Measurements from ENCODE around the gene UNC79. TPM values are rescaled to one million over a fixed set of nuclear protein-coding genes. Genes with fewer than 3 reads are reported as not detected.

The UNC79 gene
- total RNA-seq, 1 experiment from 2014 or later: 0.05 TPM

GRCh38 chr14:93747560-93747959 lies 316.8 kb downstream of the UNC79 start:
- no peak for ATAC-seq
- no TSS peak for BruUV-seq (replicated peaks)
- Histone ChIP-seq H3K27me3 (ENCODE audit: control insufficient read depth, insufficient read depth, low read length) (no peaks in the 10 kb centered on the region), H3K27ac (ENCODE audit: low read length) (no peak overlapping the region), H3K4me1 (ENCODE audit: control insufficient read depth, insufficient read depth, low read length) (no peaks in the 10 kb centered on the region), H3K9me3 (ENCODE audit: control insufficient read depth, insufficient read depth, low read depth, low read length) (no peaks in the 10 kb centered on the region), H3K36me3 (ENCODE audit: control insufficient read depth, insufficient read depth, low read length) (no peaks in the 10 kb centered on the region), H3K4me3 (ENCODE audit: low read depth in 2 of 2, low read length in 2 of 2) (no peak overlapping the region)
- ChIA-PET POLR2A (no interaction called here), CTCF (no interaction called here)
- TF ChIP-seq POLR2AphosphoS5 (IDR thresholded peaks at IDR 0.05; ENCODE audit: low read depth, low read length): no peak
- TF ChIP-seq SIN3A (IDR thresholded peaks at IDR 0.05; ENCODE audit: borderline replicate concordance, insufficient read depth, low read depth, low read length): no peak
- TF ChIP-seq TCF7L2 (IDR thresholded peaks at IDR 0.05; ENCODE audit: low read depth, low read length): no peak
- TF ChIP-seq REST (IDR thresholded peaks at IDR 0.05; ENCODE audit: insufficient read depth in 1 of 2, low read depth in 2 of 2, low read length in 1 of 2): no peak
- TF ChIP-seq CTCF (IDR thresholded peaks at IDR 0.05): no peak
- intact Hi-C loops (cut with micrococcal nuclease; ENCODE audit: unreplicated experiment): no loop called here
- no peak for DNase-seq (ENCODE audit: low read depth, low spot score)
- in situ Hi-C loops (cut with HindIII; ENCODE audit: low pct_unique_long_range_greater_than_20kb, low sequenced_read_pairs): no loop called here

GRCh38 chr14:93748208-93749075 lies 317.7 kb downstream of the UNC79 start:
- no peak for ATAC-seq
- H3K4me1 ChIP-seq (ENCODE audit: control insufficient read depth, insufficient read depth, low read length): no peaks in the 10 kb centered on the region
- no peaks in the 10 kb centered on the region for H3K36me3 ChIP-seq (ENCODE audit: control insufficient read depth, insufficient read depth, low read length)

More at GRCh38 chr14:93748208-93749075, 317.7 kb downstream of the UNC79 start:
- intact Hi-C loops (cut with micrococcal nuclease; ENCODE audit: unreplicated experiment) (no loop called here), in situ Hi-C loops (cut with HindIII; ENCODE audit: low pct_unique_long_range_greater_than_20kb, low sequenced_read_pairs) (no loop called here)
- Histone ChIP-seq H3K27ac (ENCODE audit: low read length) (no peak overlapping the region), H3K4me3 (ENCODE audit: low read depth in 2 of 2, low read length in 2 of 2) (no peak overlapping the region), H3K27me3 (ENCODE audit: control insufficient read depth, insufficient read depth, low read length) (no peaks in the 10 kb centered on the region), H3K9me3 (ENCODE audit: control insufficient read depth, insufficient read depth, low read depth, low read length) (no peaks in the 10 kb centered on the region)
- CTCF ChIA-PET: no interaction called here
- POLR2A ChIA-PET: no interaction called here
- no peak for TF ChIP-seq REST (IDR thresholded peaks at IDR 0.05; ENCODE audit: insufficient read depth in 1 of 2, low read depth in 2 of 2, low read length in 1 of 2)
- TF ChIP-seq SIN3A (IDR thresholded peaks at IDR 0.05; ENCODE audit: borderline replicate concordance, insufficient read depth, low read depth, low read length): no peak
- no peak for TF ChIP-seq CTCF (IDR thresholded peaks at IDR 0.05)
- TF ChIP-seq TCF7L2 (IDR thresholded peaks at IDR 0.05; ENCODE audit: low read depth, low read length): no peak
- TF ChIP-seq POLR2AphosphoS5 (IDR thresholded peaks at IDR 0.05; ENCODE audit: low read depth, low read length): no peak
- no TSS peak for BruUV-seq (replicated peaks)
- DNase-seq (ENCODE audit: low read depth, low spot score): no peak
